Measurements from ENCODE around the gene PAX5.

DNA sequence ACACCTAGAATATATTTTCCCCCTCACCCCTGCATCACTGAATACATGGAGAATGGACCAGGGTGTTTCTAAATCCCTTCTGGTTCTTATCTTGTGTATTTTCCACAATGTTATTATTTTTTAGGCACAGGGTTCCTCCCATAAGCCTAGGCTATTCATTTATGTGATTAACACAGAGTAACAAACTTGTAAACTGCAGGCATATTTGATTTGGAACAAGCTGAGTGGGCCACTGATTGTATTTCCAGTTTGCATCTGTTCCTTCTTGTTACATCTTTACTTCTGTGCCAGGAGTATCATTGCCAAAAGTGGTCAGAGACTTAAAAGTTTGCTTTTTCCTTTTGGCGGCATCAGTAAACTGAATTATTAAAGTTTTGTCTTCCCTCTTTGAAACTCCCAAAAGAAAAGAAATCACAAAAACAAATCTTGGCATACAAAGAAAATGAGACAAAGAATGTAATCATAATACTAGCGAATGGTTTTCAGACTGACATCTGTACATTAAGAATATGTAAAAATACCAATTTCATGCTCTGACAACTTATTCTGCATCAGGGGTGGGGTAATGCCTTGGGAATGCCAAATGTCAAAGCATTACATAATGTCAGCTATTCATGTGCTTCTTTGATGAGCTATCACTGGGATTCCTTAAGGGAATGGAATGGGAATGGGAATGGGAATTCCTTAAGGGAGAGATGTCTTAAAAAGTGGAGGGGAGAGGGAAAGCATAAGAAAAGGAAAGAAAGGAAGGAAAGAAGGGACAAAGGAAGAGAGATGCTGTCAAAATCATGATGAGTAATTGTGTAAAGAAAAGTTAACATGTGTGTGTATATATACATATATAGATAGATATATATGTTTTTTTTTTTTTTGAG is 22.2 kb upstream of the PAX5 start:
- TF ChIP-seq, protein P1, sequence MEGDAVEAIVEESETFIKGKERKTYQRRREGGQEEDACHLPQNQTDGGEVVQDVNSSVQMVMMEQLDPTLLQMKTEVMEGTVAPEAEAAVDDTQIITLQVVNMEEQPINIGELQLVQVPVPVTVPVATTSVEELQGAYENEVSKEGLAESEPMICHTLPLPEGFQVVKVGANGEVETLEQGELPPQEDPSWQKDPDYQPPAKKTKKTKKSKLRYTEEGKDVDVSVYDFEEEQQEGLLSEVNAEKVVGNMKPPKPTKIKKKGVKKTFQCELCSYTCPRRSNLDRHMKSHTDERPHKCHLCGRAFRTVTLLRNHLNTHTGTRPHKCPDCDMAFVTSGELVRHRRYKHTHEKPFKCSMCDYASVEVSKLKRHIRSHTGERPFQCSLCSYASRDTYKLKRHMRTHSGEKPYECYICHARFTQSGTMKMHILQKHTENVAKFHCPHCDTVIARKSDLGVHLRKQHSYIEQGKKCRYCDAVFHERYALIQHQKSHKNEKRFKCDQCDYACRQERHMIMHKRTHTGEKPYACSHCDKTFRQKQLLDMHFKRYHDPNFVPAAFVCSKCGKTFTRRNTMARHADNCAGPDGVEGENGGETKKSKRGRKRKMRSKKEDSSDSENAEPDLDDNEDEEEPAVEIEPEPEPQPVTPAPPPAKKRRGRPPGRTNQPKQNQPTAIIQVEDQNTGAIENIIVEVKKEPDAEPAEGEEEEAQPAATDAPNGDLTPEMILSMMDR (IDR thresholded peaks at IDR 0.05), result no peak
- TF ChIP-seq POLR2A (IDR thresholded peaks at IDR 0.05), result no peak
